Fibroblast of skin of right quadriceps (primary cell): Measurements from ENCODE around the gene CCDC43.
"Not testable (repeated sequence)": the region's sequence is repeated elsewhere in the genome, so short reads cannot be mapped to it uniquely, and the experiment has no call there.

Source experiments
- DNase-seq: peaks from one replicate; pipeline ENCODE4 v3.0.0-alpha.2; 2013

CCDC43 gene, protein sequence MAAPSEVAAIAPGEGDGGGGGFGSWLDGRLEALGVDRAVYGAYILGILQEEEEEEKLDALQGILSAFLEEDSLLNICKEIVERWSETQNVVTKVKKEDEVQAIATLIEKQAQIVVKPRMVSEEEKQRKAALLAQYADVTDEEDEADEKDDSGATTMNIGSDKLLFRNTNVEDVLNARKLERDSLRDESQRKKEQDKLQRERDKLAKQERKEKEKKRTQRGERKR

GRCh38 chr17:44689477-44690217 lies at the start of gene CCDC43:
Gene CCDC43, minus strand, starts transcription at chr17:44689776. Its CDS starts 23 bp downstream, at chr17:44689753.
- DNase-seq = peak; percentile 93

DNA sequence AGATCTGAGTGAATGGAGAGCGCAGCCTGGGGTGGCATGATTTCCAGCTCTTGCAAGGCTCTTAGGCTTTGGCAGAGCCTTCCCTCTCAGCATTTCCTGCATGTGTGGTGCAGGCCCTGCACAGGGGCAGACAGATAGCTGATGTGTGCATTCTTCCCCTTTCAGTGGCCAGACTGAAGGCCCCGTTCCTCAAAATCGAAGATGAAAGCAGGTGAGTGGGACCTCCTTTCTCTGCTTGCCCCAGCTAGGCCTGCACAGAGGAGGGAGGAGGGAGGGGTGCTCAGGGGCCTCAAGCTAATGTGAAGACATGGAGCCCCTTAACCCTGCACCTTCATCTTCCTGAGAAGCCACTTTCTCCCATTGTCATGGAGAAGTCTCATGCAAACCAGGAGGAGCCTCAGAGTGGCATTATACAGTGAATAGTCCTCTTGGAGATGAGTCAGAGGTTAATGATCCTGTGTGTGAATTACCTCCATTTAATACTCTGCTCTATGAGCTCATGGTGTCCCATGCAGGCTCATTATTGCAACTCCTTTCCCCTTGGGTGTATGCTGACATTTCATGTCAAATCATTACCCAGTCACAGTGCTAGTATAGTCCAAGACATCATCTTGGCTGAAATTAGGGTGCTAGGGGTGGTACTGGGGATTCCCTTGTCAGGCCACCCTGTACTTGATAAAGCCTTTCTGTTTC lies 48.8 kb upstream of the CCDC43 start:
- peak; percentile 12 for DNase-seq

DNA sequence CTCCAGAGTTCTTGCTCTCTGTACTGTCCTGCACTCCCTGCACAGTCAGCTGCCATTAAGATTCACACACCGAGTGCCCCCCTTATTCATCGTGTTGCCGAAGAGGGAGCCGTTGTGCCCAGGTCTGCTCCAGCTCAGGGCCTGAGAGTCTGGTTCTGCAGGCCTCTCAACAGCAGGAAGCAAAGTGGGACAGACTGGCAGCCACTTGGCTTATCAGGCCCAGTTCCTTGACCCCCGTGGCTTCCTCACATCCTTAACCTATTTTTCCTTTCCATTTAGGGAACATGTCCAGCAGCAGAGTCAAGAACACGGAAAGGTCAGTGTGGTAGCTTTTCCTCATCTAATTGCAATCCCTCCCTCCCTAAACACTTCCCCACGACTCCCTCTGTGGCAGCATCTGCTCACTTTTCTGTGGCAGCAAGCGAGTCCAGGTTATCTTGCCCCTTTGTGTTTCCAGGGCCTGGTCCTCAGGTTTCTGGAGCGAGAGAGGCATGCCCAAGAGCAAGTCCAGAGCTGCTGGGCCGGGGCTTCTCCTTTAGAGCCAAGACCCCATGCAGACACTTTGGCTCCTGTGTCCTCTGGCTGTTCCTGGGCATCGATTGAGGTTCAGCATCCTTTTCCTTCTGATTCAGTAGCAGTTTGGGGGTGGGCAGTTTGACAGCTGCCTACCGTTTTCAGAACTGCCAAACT lies 47.1 kb upstream of the CCDC43 start:
- DNase-seq = no peak

DNA sequence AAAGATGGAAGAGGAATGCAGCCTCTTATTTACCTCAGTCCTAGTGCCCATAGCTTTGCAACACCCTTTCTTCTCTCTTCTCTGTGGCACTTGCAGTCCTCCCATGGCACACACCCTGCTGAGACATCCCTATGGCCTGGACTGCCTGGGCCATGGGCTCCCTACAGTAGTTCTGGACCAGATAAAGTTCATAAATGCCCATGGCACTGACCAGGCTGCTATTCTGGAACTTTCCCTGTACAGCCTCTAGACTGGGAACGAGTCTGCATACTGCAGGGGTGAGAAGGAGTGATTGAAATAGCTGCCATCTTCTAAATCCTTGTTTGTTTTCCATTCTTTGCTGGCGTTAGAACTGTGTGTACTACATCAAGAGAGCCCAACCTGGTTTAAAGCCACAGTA lies 44.7 kb upstream of the CCDC43 start:
- no peak for DNase-seq

- no peak for DNase-seq
Observed at GRCh38 chr17:44733753-44734152, 44.2 kb upstream of the CCDC43 start.

DNA sequence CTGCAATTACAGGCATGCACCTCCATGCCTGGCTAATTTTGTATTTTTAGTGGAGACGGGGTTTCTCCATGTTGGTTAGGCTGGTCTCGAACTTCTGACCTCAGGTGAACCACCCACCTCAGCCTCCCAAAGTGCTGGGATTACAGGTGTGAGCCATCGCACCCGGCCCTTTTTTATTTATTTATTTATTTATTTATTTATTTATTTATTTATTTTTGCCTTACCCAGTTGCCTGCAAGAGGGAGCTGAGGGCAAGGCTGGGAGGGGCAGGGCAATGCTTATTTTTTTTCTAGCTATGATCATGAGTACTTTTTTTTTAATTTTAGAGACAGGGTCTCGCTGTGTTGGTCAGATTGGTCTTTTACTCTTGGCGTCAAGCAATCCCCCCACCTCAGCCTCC lies 36.5 kb upstream of the CCDC43 start:
- DNase-seq = not testable (repeated sequence)

DNA sequence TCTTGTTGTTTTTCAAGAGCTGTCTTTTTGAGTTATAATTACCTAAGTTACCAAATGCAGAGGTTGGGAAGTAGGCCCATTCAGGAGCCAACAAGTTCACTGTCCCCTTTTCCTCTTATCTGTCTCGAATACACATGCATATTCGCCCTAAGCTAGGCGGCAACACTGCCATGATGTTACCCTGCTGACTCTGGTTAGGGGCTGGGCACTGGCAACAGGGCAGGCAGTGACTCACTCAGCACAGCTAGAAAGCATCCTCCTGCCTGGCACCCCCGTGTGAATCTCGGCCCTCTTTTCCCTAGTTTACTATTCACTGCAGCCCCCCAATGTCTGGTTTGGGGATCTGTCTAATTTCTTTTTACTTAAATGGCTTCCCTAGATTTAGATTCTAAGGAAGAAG lies 32.7 kb upstream of the CCDC43 start:
- no peak for DNase-seq

DNA sequence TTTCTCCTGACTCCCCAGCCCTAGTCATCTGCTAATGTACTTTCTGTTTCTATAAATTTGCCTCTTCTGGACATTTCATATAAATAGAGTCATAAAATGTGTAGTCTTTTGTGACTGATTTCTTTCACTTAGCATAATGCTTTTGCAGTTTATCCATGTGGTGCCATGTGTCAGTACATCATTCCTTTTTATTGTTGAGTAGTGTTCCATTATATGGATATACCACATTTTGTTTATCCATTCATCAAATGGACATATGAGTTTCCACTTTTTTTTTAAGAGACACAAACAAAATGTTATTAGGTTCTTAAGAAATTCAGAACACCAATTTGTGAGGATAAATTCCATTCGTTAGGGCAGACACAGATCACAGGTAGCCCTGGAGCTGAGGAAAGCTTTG lies 29.9 kb upstream of the CCDC43 start:
- no peak for DNase-seq

DNA sequence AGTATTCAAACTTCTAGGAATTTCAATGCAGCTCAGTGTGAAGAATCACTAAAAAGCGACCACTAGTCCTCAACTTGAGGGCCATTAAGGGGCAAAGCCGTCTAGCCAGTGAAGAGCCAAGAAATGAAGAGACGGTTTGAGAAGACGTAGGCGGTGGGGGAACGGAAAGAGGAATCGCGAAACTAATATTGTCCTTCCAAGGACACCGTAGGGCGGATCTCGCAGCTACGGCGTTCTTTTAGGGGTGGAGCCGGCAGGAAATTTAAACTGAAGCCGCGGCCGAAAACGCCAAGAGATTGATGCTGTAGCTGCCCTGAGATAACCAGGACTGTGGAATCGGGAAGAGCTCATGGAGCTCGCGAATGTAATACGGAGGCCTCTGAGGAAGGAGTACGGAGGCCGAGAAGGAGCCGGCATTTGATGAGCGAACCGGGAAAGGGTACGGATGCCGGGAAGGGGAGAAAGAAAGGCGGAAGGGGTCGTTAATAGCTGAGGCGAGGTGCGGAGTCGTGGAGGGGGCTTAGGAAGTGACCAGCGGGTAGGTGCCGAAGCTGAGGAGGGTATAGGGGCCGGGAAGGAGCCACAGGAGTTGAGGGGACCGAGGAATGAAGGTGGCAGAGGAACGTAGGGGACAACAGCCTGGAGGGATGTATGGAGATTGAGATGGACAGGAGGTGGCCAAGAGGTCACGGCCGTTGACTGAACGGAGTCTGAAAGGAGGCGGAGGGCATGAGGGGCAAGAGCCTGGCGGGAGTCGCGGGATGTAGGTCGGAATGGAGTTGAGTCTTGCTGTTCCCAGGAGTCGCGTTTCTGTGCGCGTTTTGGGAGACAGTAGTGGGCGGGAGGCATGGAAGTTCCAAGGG lies 19.1 kb upstream of the CCDC43 start, which contains the start of gene DBF4B:
TSS of gene DBF4B (plus strand) at position 265 of the 863 bp plus-strand sequence. CDS start at position 421, 156 bp downstream.
- peak; percentile 94 for DNase-seq

DNA sequence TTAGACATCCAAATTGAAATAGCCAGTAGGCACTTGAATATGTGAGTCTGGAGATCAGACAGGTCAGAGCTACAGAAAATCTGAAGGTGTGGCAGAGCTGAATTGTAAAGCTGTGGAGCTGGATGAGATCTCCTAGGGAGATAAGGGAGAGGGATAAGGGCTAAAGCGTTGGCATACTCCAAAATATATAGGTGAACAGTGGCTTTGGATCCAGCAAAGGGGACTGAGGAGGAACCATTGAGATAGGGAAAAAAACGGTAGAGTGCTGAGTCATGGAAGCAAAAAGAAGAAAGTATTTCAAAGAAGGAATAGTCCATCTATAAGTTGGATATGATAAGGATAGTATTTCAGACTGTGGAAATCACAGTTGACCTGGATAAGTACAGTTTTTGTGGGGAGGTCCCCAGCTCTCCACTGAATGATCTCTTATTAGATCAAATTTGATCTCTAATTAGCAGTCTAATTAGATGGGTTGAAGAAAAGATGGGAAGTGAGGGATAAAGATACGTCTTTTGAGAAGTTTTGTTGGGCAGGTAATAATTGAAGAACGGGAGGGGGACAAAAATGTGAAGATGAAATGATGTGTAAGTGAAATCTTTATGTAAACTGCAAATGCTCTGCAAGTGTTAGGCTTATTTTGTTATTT lies 18.3 kb upstream of the CCDC43 start:
- DNase-seq = no peak

GRCh38 chr17:44700288-44700687 lies 10.7 kb upstream of the CCDC43 start:
- not testable (repeated sequence) for DNase-seq

- DNase-seq = no peak
Observed at GRCh38 chr17:44693609-44694008, 4.0 kb upstream of the CCDC43 start.

- DNase-seq = peak; percentile 15
Observed at GRCh38 chr17:44690746-44691306, 1.2 kb upstream of the CCDC43 start.

GRCh38 chr17:44688675-44689476 lies 700 bp downstream of the CCDC43 start:
- no peak for DNase-seq

DNA sequence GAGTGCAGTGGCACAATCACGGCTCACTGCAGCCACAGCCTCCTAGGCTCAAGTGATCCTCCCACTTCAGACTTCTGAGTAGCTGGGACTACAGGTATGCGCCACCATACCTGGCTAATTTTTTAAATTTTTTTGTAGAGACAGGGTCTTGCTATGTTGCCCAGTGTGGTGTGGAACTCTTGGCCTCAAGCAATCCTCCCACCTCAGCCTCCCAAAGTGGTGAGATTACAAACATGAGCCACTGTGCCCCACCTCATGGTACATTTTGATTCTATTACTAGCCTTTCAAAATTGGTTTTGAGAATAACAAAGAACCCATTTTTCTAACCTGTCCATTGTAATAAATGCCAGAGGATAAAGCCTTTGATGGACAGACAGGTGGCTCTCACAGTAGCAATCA lies 1.4 kb downstream of the CCDC43 start:
- DNase-seq = no peak

DNA sequence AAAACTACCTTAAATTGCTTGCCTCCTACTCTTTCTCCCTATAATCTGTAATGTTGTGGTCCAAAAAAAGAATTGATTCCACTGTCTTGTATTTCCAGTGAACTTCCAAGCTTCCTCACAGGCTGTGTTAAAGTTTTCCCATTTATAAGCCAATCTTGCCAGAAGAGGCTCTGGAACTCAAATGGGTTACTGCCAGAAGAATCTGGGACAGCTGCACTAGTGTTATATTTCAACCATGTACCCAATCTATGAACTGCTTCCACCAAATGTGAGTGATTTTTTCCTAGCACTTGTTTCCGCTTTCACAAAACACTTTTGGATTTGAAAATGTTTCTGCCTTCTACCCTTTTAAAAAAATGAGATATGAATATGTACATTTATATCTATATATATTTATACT lies 1.8 kb downstream of the CCDC43 start:
- DNase-seq = no peak

- not testable (repeated sequence) for DNase-seq
Observed at GRCh38 chr17:44683303-44683702, 6.3 kb downstream of the CCDC43 start.

- peak; percentile 58 for DNase-seq
Observed at GRCh38 chr17:44677136-44677535, 12.4 kb downstream of the CCDC43 start.

DNA sequence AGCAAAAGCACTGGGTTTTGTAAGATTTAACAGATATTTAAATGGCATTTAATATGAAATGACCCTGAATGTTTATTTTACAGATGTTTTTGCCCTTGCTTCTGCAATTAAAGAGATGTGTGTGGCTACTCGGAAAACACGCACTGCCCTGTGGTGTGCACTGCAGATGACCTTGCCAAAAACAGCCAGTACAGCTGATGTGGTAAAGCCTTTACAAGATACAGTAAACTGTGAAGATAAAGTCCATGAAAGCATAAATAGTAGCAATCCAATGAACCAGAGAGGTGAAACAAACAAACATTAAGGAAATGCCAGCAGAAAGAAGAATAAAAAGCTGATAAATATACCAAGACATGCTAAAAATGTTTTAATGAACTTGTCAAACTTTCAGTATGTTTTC lies 15.7 kb downstream of the CCDC43 start:
- no peak for DNase-seq

DNA sequence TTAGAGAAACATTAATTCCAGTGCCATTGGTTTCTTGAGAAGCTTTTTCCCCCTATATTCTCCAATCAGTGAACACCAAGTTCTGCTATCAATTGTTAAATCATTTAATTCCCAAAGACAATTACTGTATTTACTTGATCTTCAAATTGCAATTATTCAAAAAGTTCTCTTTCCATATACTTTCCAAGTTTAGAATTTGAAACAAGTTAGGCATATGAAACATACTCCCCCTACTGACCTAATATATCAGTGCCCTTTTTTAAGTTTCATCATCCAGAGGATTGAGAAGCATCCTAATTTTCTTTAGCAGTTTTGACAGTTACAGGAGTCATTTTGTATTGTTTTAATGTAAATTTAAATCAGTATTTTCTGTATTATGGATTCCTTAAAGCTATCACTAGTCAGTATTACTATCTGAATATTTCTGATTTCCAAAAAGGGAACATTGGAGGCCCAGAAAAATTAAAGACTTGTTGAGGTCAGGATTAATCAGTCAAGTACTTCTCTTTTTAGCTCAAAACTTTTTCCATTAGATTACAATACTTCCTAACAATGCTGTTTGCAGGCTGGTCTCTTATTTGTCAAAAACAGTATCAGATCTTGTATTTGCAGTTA lies 17.0 kb downstream of the CCDC43 start:
- DNase-seq = peak; percentile 46
